T47D (cell line): Measurements from ENCODE around the gene SHLD2.
A peak's percentile ranks its signal among the peaks of the same experiment; 100 is the strongest.
"Not testable (repeated sequence)": the region's sequence is repeated elsewhere in the genome, so short reads cannot be mapped to it uniquely, and the experiment has no call there.

Experiments
- DNase-seq, 2 experiments: peaks; one replicate each; pipeline versions ENCODE4 v3.0.0 to v3.0.0-alpha.2; 2011 to 2012; ENCODE audit warnings: low read depth in 1 of 2, low spot score in 1 of 2
- JUND ChIP-seq: IDR thresholded peaks from 2 replicates; pipeline ENCODE4 v1.6.1; 2012; ENCODE audit warnings: low read depth
- in situ Hi-C: cut with HindIII; loops from 2 replicates; pipeline ENCODE4 v1.10.0; 2016; ENCODE audit warnings: low sequenced_read_pairs, low pct_unique_long_range_greater_than_20kb

The SHLD2 gene

DNA sequence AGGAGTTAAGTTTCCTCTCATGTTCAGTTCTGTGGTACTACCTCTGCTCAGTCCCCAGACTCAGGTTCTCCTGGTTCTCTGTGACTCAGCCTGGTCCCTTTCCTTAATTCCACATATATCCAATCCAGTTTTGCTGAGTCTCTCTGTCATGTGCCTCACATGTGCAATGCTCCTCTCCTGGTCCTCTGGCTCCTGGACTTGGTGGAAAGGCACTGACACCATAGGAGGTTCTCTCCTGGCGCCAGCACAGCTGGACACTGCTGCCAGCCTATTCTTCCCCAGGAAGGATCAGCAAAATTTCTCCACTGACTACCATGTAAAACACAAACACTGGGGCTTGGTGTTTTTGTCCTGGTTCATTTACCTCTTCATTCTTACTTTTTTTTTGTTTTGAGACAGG is 28.1 kb upstream of the SHLD2 start:
- no peak for TF ChIP-seq JUND
- DNase-seq: no peak
- in situ Hi-C loops: no loop called here

GRCh38 chr10:87068281-87068680 is 26.7 kb upstream of the SHLD2 start:
- TF ChIP-seq JUND: no peak
- in situ Hi-C loops: no loop called here
- no peak for DNase-seq

DNA sequence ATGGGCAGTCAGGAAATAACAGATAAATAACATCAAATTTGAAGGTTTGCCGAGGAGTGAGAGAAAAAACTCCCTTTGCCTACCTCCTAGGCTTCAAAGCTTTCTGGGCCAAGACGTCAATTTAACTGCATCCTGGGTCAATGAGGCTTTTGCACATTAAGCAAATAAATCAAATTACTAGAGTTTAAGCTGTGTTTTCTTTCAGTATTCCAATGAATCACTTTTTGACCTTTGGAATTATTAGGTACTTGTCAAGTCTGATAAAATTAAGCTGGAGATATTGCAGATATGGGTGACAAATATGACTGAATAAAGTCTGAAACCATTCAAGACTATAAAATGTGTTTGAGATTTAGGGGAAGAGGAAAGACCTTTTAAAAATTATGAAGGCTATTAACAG is 22.6 kb upstream of the SHLD2 start:
- DNase-seq: no peak
- no peak for TF ChIP-seq JUND
- in situ Hi-C loops: no loop called here

GRCh38 chr10:87076421-87076820 is 18.6 kb upstream of the SHLD2 start:
- DNase-seq, in situ Hi-C loops: not testable (repeated sequence)

- in situ Hi-C loops: no loop called here
- no peak for DNase-seq
- no peak for TF ChIP-seq JUND
Observed at GRCh38 chr10:87079106-87079836, 15.7 kb upstream of the SHLD2 start.

DNA sequence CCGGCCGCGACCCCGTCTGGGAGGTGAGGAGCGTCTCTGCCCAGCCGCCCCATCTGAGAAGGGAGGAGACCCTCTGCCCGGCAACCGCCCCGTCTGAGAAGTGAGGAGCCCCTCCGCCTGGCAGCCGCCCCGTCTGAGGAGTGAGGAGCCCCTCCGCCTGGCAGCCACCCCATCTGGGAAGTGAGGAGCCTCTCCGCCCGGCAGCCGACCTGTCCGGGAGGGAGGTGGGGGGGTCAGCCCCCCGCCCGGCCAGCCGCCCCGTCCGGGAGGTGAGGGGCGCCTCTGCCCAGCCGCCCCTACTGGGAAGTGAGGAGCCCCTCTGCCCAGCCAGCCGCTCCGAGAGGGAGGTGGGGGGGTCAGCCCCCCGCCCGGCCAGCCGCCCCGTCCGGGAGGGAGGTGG is 14.4 kb upstream of the SHLD2 start:
- DNase-seq, in situ Hi-C loops: not testable (repeated sequence)

DNA sequence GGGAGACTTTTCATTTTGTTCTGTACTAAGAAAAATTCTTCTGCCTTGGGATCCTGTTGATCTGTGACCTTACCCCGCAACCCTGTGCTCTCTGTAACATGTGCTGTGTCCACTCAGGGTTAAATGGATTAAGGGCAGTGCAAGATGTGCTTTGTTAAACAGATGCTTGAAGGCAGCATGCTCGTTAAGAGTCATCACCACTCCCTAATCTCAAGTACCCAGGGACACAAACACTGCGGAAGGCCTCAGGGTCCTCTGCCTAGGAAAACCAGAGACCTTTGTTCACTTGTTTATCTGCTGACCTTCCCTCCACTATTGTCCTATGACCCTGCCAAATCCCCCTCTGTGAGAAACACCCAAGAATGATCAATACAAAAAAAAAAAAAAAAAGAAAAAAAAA is 13.4 kb upstream of the SHLD2 start:
- in situ Hi-C loops, DNase-seq: not testable (repeated sequence)

DNA sequence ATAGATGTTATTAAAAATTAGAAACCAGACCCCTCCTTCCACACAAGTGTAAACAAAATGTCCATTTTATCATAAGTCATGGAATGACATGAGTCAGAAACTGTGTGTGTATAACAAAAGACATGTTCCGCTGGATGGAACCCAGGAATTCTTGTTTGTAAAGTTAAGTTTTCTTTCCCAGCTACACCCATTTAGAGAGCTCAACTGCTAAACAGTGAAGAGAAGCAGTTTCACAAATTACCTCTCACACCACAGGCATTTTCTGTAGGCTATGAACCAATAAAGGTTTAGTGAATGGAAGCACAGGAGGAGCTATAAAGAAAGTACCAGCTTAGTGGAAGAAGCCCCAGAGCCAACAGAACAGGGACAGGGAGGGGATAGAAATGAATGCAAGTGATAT is 12.8 kb upstream of the SHLD2 start:
- in situ Hi-C loops: not testable (repeated sequence)
- peak in 1 of 2 experiments; percentile 45 for DNase-seq

DNA sequence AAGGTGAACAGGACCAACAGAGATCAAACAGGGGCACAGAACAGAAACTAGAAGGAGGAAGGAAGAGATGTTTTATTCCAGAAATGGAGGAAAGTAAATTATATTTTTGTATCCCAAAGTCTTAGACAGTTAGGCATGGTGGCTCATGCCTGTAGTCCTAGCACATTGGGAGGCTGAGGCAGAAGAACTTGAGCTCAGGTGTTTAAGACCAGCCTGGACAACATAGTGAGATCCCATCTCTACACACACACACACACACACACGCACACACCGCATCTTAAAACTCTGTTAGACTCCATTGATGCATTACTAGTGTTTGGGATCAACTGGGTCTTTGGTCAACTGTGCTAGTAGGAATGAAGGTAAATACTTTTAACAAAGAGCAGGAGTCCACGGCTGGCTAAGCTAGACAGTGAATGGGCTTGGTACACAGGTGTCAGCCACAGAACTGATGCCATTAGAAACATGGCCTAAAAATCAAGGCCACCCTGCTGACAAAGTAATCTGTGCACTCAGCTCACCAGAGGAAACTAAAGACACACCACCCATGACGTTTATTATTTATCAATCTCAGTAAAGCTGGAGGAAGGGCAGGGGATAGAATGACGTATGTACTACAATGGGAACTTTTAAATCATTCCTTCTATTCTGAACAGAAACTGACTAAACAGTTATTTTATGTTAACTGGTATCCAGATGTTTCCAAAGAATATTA is 11.3 kb upstream of the SHLD2 start:
- DNase-seq, in situ Hi-C loops: not testable (repeated sequence)

GRCh38 chr10:87084291-87084782 is 10.7 kb upstream of the SHLD2 start:
- in situ Hi-C loops, DNase-seq: not testable (repeated sequence)

DNA sequence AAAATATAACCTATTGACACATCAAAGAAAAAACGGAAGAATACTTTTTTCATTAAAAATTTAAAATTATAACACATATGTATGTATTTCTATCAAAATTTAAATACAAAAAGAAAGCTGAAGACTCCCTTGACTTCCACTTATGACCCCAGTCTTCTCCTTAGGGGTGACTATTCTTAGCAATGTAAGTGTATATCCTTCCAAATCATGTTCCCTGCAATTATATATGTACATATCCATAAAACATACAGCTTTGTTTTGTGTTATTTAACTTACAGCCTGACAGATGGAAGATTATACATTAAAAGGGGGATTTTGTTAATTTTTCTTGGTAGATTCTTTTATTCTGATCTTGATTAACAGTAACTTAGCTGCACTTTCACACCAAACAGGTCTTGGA is 9.5 kb upstream of the SHLD2 start:
- in situ Hi-C loops: no loop called here
- no peak for DNase-seq
- no peak for TF ChIP-seq JUND

GRCh38 chr10:87089746-87090145 is 5.3 kb upstream of the SHLD2 start:
- in situ Hi-C loops: no loop called here

GRCh38 chr10:87090779-87091178 is 4.2 kb upstream of the SHLD2 start:
- in situ Hi-C loops: no loop called here
- no peak for DNase-seq
- TF ChIP-seq JUND: no peak

More at GRCh38 chr10:87089746-87090145, 5.3 kb upstream of the SHLD2 start:
- no peak for DNase-seq
- no peak for TF ChIP-seq JUND
